ENCODE results near the gene ADGRV1.
"Not testable (repeated sequence)": the region's sequence is repeated elsewhere in the genome, so short reads cannot be mapped to it uniquely, and the experiment has no call there.

Gene ADGRV1

GRCh38 chr5:91030521-91031401 lies 472.2 kb downstream of the ADGRV1 start:
- FAIRE-seq (no peak), DNase-seq (ENCODE audit: insufficient read length, low spot score) (no peak)
- TF ChIP-seq, protein P1, sequence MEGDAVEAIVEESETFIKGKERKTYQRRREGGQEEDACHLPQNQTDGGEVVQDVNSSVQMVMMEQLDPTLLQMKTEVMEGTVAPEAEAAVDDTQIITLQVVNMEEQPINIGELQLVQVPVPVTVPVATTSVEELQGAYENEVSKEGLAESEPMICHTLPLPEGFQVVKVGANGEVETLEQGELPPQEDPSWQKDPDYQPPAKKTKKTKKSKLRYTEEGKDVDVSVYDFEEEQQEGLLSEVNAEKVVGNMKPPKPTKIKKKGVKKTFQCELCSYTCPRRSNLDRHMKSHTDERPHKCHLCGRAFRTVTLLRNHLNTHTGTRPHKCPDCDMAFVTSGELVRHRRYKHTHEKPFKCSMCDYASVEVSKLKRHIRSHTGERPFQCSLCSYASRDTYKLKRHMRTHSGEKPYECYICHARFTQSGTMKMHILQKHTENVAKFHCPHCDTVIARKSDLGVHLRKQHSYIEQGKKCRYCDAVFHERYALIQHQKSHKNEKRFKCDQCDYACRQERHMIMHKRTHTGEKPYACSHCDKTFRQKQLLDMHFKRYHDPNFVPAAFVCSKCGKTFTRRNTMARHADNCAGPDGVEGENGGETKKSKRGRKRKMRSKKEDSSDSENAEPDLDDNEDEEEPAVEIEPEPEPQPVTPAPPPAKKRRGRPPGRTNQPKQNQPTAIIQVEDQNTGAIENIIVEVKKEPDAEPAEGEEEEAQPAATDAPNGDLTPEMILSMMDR (IDR thresholded peaks at IDR 0.05; ENCODE audit: insufficient read depth, missing control alignments): no peak

DNA sequence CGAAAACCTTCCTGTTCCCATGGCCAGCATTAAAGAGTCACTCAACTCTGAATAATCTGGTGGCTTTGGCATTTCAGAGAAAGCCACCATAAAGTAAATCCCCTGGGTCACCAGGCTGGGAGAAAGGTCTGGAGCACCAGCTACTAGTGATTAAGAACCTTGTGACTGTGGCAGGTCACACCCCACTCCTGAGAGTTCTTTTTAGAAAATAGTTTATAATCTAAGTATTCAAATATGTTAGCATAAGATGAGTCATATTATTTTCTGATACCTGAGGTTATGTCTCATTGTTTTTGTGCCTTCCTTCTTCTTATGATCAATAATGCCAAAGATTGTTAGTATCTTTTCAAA lies 472.8 kb downstream of the ADGRV1 start:
- FAIRE-seq (no peak), DNase-seq (ENCODE audit: insufficient read length, low spot score) (no peak)
- TF ChIP-seq, protein P1 (IDR thresholded peaks at IDR 0.05; ENCODE audit: insufficient read depth, missing control alignments): no peak

- FAIRE-seq: no peak
- DNase-seq (ENCODE audit: insufficient read length, low spot score): no peak
- TF ChIP-seq, protein P1 (IDR thresholded peaks at IDR 0.05; ENCODE audit: insufficient read depth, missing control alignments): no peak
These were observed 473.5 kb downstream of the ADGRV1 start for GRCh38 chr5:91032125-91032524.

DNA sequence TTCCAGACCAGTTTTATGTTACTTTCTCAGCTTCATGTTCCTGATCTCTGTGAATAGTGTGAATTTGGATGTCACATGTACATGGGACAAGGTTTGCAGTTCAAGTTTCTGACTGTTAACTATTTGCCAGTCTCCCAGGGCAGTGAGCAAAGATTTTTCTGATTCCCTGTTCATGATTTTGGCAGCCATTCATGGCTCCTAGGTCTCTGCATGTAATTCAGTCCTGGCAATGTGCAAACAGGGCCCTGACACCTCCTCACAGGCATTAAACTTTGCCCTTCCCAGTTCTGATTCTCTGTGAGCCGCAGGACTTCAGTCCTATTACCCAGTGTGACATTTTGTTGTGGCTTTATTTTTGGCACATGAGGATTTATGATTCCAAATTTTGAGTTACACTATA lies 474.8 kb downstream of the ADGRV1 start:
- TF ChIP-seq, protein P1 (IDR thresholded peaks at IDR 0.05; ENCODE audit: insufficient read depth, missing control alignments): no peak
- FAIRE-seq (no peak), DNase-seq (ENCODE audit: insufficient read length, low spot score) (no peak)

DNA sequence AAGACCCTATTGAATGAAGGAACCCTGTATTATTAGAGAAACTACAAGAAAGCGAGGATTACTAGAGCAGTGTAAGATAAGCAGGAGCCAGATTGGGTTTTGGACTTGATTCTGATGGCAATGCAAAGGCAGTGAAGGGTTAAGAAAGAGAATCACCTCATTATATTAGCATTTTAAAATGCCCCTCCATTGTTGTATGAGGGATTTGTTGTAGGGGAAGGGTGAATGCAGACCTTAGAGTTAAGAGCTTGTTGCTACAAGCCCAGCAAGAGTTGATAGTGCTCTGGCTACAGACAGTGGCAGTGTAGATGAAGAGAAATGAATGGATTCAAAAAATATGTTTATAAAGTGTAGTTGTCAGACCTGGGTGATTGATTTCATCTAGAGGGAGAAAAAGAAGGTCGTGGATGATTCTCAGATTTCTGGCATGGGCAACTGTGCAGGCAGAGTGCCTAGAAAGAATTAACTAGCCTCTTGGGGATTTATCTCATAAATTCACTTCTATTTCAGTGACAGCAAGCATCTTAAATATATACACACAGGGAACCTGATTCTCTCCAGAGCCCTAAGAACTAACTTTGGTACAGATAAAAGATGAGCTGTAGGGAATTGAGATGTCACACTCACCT lies 479.7 kb downstream of the ADGRV1 start:
- no peak for DNase-seq (ENCODE audit: insufficient read length, low spot score)
- no peak for FAIRE-seq
- TF ChIP-seq, protein P1 (IDR thresholded peaks at IDR 0.05; ENCODE audit: insufficient read depth, missing control alignments): no peak

DNA sequence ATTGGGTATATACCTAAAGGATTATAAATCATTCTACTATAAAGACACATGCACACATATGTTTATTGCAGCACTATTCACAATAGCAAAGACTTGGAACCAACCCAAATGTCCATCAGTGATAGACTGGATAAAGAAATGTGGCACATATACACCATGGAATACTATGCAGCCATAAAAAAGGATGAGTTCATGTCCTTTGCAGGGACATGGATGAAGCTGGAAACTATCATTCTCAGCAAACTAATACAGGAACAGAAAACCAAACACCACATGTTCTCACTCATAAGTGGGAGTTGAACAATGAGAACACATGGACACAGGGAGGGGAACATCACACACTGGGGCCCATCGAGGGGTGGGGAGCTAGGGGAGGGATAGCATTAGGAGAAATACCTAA lies 482.5 kb downstream of the ADGRV1 start:
- DNase-seq (ENCODE audit: insufficient read length, low spot score); FAIRE-seq: not testable (repeated sequence)

DNA sequence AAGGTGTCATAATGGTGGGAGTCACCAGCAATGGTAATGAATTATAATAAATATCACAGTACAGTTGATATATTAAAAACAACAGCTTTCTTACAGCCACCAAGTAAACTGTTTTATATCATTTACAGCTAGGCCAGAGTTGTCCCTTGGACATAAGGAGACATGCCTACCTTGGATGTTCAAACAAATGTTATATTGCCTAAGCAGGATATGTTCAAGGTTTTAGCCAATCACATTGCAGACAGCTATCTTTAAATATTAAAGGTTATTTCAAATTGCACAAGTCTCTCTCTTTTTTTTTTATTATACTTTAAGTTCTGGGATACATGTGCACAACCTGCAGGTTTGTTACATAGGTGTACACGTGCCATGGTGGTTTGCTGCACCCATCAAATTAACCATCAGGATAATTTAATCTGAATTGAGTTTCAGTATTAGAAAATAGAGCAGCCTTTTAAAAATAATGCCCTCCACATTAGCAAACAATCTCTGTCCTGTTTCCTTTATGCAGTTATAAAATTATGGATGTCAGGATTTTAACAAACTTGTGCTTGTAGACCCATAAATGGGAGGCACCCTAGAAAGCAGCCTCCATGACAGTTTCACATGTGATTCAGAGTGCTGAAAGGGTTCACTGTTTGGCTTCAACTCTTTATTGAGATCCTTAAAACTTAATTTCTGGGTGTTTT lies 483.8 kb downstream of the ADGRV1 start:
- no peak for FAIRE-seq
- TF ChIP-seq, protein P1 (IDR thresholded peaks at IDR 0.05; ENCODE audit: insufficient read depth, missing control alignments): no peak
- no peak for DNase-seq (ENCODE audit: insufficient read length, low spot score)
